Vagina (tissue), 2 donors: Measurements from ENCODE around the gene TNFRSF8. TPM values are rescaled to one million over a fixed set of nuclear protein-coding genes. Genes with fewer than 3 reads are reported as not detected.

ENCODE experiments used
- DNase-seq, 2 donors: peaks; one replicate each; pipeline ENCODE4 v3.0.0-alpha.2; 2017; ENCODE audit errors: extremely low spot score in 2 of 2
- H3K27ac ChIP-seq: fragments of 200-600 bp; sonication (generic); one replicate; pipeline ENCODE4 v1.5.1; 2019
- H3K27me3 ChIP-seq: fragments of 200-600 bp; sonication (generic); one replicate; pipeline ENCODE4 v1.5.1; 2019
- H3K36me3 ChIP-seq, 2 donors: fragments of 200-600 bp; sonication (generic); one replicate each; pipeline ENCODE4 v1.5.1; 2017 to 2019
- H3K4me1 ChIP-seq: fragments of 200-600 bp; sonication (generic); one replicate; pipeline ENCODE4 v1.5.1; 2019
- H3K4me3 ChIP-seq, 2 donors: fragments of 200-600 bp; sonication (generic); 1 replicate in 1 of 2; 2 replicates in 1 of 2; pipeline ENCODE4 v1.5.1; 2016 to 2019
- H3K9me3 ChIP-seq: fragments of 200-600 bp; sonication (generic); one replicate; pipeline ENCODE4 v1.5.1; 2019
- CTCF ChIP-seq, 3 experiments: fragments of 450-650 bp in 2 of 3; fragments of 200-600 bp in 1 of 3; sonication (generic) in 1 of 3; IDR thresholded peaks; one replicate each; pipeline ENCODE4 v1.5.1; 2017 to 2019; ENCODE audit warnings: antibody characterized with exemption in 3 of 3, mild to moderate bottlenecking in 2 of 3, moderate library complexity in 2 of 3
- POLR2A ChIP-seq, 2 donors: fragments of 450-650 bp; IDR thresholded peaks; one replicate each; pipeline ENCODE4 v1.6.1; 2017; ENCODE audit warnings: antibody characterized with exemption in 2 of 2, mild to moderate bottlenecking in 2 of 2, moderate library complexity in 2 of 2
- POLR2AphosphoS5 ChIP-seq, 2 donors: sonication (generic); formaldehyde crosslinking; IDR thresholded peaks; one replicate each; pipeline ENCODE4 v1.9.0; 2017; ENCODE audit warnings: antibody characterized with exemption in 2 of 2, mild to moderate bottlenecking in 2 of 2, low read depth in 1 of 2; ENCODE audit not compliant: insufficient read depth in 1 of 2
- intact Hi-C: fragments of 100-400 bp; cut with DNase I; formaldehyde crosslinking; loops from one replicate; pipeline ENCODE4 v1.15.1; 2023
- total RNA-seq: library from RNA; depleted of rRNA; stranded (reverse); fragments of >200 nt; gene quantifications from one replicate; pipeline ENCODE4 v1.2.3, GENCODE V29; 2016

TNFRSF8 gene
- total RNA-seq, 1 donor from 2014 or later: 1.2 TPM

GRCh38 chr1:12088607-12089006 lies 25.5 kb downstream of the TNFRSF8 start:
- no peak for DNase-seq
- H3K27ac ChIP-seq: no peak overlapping the region
- no peaks in the 10 kb centered on the region for H3K9me3 ChIP-seq
- H3K27me3 ChIP-seq: no peaks in the 10 kb centered on the region
- H3K36me3 ChIP-seq: no peaks in the 10 kb centered on the region
- TF ChIP-seq POLR2AphosphoS5 (IDR thresholded peaks at IDR 0.05; ENCODE audit: insufficient read depth in 1 of 2, low read depth in 1 of 2) (no peak), CTCF (IDR thresholded peaks at IDR 0.05) (no peak), POLR2A (IDR thresholded peaks at IDR 0.05) (no peak)
- intact Hi-C loops: no loop called here
- no peak overlapping the region for H3K4me3 ChIP-seq
- H3K4me1 ChIP-seq: no peaks in the 10 kb centered on the region

- intact Hi-C loops: no loop called here
- Histone ChIP-seq H3K9me3 (no peaks in the 10 kb centered on the region), H3K27me3 (no peaks in the 10 kb centered on the region), H3K4me3 (no peak overlapping the region), H3K4me1 (no peaks in the 10 kb centered on the region), H3K27ac (no peak overlapping the region), H3K36me3 (no peaks in the 10 kb centered on the region)
- DNase-seq: no peak
- no peak for TF ChIP-seq POLR2AphosphoS5 (IDR thresholded peaks at IDR 0.05; ENCODE audit: insufficient read depth in 1 of 2, low read depth in 1 of 2)
Observed at GRCh38 chr1:12090326-12090725, 27.2 kb downstream of the TNFRSF8 start.

GRCh38 chr1:12091191-12091590 lies 28.1 kb downstream of the TNFRSF8 start:
- intact Hi-C loops: no loop called here
- Histone ChIP-seq H3K9me3 (no peaks in the 10 kb centered on the region), H3K27ac (no peak overlapping the region), H3K4me3 (no peak overlapping the region), H3K4me1 (no peaks in the 10 kb centered on the region), H3K27me3 (no peaks in the 10 kb centered on the region), H3K36me3 (no peaks in the 10 kb centered on the region)
- TF ChIP-seq POLR2AphosphoS5 (IDR thresholded peaks at IDR 0.05; ENCODE audit: insufficient read depth in 1 of 2, low read depth in 1 of 2) (no peak), POLR2A (IDR thresholded peaks at IDR 0.05) (no peak), CTCF (IDR thresholded peaks at IDR 0.05) (no peak)
- DNase-seq: no peak

GRCh38 chr1:12094180-12094579 lies 31.1 kb downstream of the TNFRSF8 start:
- no peak overlapping the region for H3K4me3 ChIP-seq
- no peak for DNase-seq
- H3K36me3 ChIP-seq: no peaks in the 10 kb centered on the region
- intact Hi-C loops: no loop called here
- no peaks in the 10 kb centered on the region for H3K27me3 ChIP-seq
- H3K4me1 ChIP-seq: no peaks in the 10 kb centered on the region
- H3K27ac ChIP-seq: no peak overlapping the region
- no peaks in the 10 kb centered on the region for H3K9me3 ChIP-seq
- TF ChIP-seq CTCF (IDR thresholded peaks at IDR 0.05) (no peak), POLR2AphosphoS5 (IDR thresholded peaks at IDR 0.05; ENCODE audit: insufficient read depth in 1 of 2, low read depth in 1 of 2) (no peak), POLR2A (IDR thresholded peaks at IDR 0.05) (no peak)

- Histone ChIP-seq H3K9me3 (no peaks in the 10 kb centered on the region), H3K4me3 (no peak overlapping the region), H3K36me3 (no peaks in the 10 kb centered on the region), H3K27me3 (no peaks in the 10 kb centered on the region), H3K4me1 (no peaks in the 10 kb centered on the region), H3K27ac (no peak overlapping the region)
- DNase-seq: no peak
- intact Hi-C loops: no loop called here
- TF ChIP-seq POLR2AphosphoS5 (IDR thresholded peaks at IDR 0.05; ENCODE audit: insufficient read depth in 1 of 2, low read depth in 1 of 2): no peak
- TF ChIP-seq CTCF (IDR thresholded peaks at IDR 0.05): no peak
- TF ChIP-seq POLR2A (IDR thresholded peaks at IDR 0.05): no peak
Observed at GRCh38 chr1:12095452-12096263, 32.6 kb downstream of the TNFRSF8 start.
